GM23338 (cell line): ENCODE results near the gene KIF6. TPM values are rescaled to one million over a fixed set of nuclear protein-coding genes. Genes with fewer than 3 reads are reported as not detected.
A peak's percentile ranks its signal among the peaks of the same experiment; 100 is the strongest.

ENCODE experiments used
- ATAC-seq: fragments of 200-7000 bp; cut with Tn5 transposase; 3 replicates; pipeline ENCODE4 v1.9.1; 2020
- DNase-seq: peaks from one replicate; pipeline ENCODE4 v3.0.0-alpha.2; 2015; ENCODE audit warnings: low spot score
- H2AFZ ChIP-seq: fragments of 200-600 bp; sonication (generic); 2 replicates; pipeline ENCODE4 v1.8.0; 2016; ENCODE audit warnings: antibody characterized with exemption, mild to moderate bottlenecking, moderate library complexity
- H3F3A ChIP-seq: fragments of 200-600 bp; sonication (generic); replicated peaks from 2 replicates; pipeline ENCODE4 v1.8.0; 2017; ENCODE audit warnings: antibody characterized with exemption, mixed run types, low read depth
- H3K27ac ChIP-seq: fragments of 200-600 bp; sonication (generic); 2 replicates; pipeline ENCODE4 v1.6.1; 2016; ENCODE audit warnings: low read depth
- H3K27me3 ChIP-seq: fragments of 200-600 bp; sonication (generic); 2 replicates; pipeline ENCODE4 v1.8.0; 2016; ENCODE audit warnings: mild to moderate bottlenecking, mixed run types, moderate library complexity; ENCODE audit not compliant: insufficient read depth
- H3K36me3 ChIP-seq: fragments of 200-600 bp; sonication (generic); 2 replicates; pipeline ENCODE4 v1.8.0; 2016; ENCODE audit warnings: mild to moderate bottlenecking; ENCODE audit not compliant: insufficient read depth
- H3K4me1 ChIP-seq: fragments of 200-600 bp; sonication (generic); 2 replicates; pipeline ENCODE4 v1.8.0; 2016; ENCODE audit warnings: mild to moderate bottlenecking, moderate library complexity; ENCODE audit not compliant: insufficient read depth
- H3K4me2 ChIP-seq: fragments of 200-600 bp; sonication (generic); 2 replicates; pipeline ENCODE4 v1.7.1; 2017; ENCODE audit warnings: mixed run types
- H3K4me3 ChIP-seq: fragments of 200-600 bp; sonication (generic); 2 replicates; pipeline ENCODE4 v1.6.1; 2016; ENCODE audit warnings: mixed run types
- H3K79me2 ChIP-seq: fragments of 200-600 bp; sonication (generic); replicated peaks from 2 replicates; pipeline ENCODE4 v1.8.0; 2017; ENCODE audit warnings: mild to moderate bottlenecking; ENCODE audit not compliant: insufficient read depth
- H3K9me2 ChIP-seq: fragments of 200-600 bp; sonication (generic); 2 replicates; pipeline ENCODE4 v1.8.0; 2017; ENCODE audit not compliant: insufficient read depth
- H4K20me1 ChIP-seq: fragments of 200-600 bp; sonication (generic); replicated peaks from 2 replicates; pipeline ENCODE4 v1.8.0; 2017; ENCODE audit warnings: mild to moderate bottlenecking; ENCODE audit not compliant: insufficient read depth
- H3K27ac Mint-ChIP-seq: 2 replicates; pipeline ENCODE4 v1.8.0; 2020; ENCODE audit warnings: inconsistent platforms, mild to moderate bottlenecking, moderate library complexity, mixed read lengths
- H3K27me3 Mint-ChIP-seq: 3 replicates; pipeline ENCODE4 v1.8.0; 2022; ENCODE audit warnings: low read depth, mild to moderate bottlenecking, moderate library complexity, mixed read lengths, inconsistent platforms; ENCODE audit not compliant: insufficient read depth, poor library complexity
- H3K36me3 Mint-ChIP-seq: 3 replicates; pipeline ENCODE4 v1.8.0; 2021; ENCODE audit warnings: low read depth, mild to moderate bottlenecking, inconsistent platforms, moderate library complexity, mixed read lengths
- H3K4me1 Mint-ChIP-seq: 3 replicates; pipeline ENCODE4 v1.8.0; 2020; ENCODE audit warnings: mild to moderate bottlenecking, inconsistent platforms, mixed read lengths
- H3K4me3 Mint-ChIP-seq: 3 replicates; pipeline ENCODE4 v1.8.0; 2021; ENCODE audit warnings: moderate library complexity, mild to moderate bottlenecking, inconsistent platforms, mixed read lengths
- H3K9me3 Mint-ChIP-seq: 3 replicates; pipeline ENCODE4 v1.8.0; 2020; ENCODE audit warnings: moderate library complexity, mild to moderate bottlenecking, inconsistent platforms, mixed read lengths
- CREB1 ChIP-seq: fragments of 250-450 bp; sonication (Bioruptor Pico); IDR thresholded peaks from 2 replicates; pipeline ENCODE4 v1.5.0; 2020; ENCODE audit warnings: low read depth, mild to moderate bottlenecking, moderate library complexity
- CTCF ChIP-seq, 2 experiments: fragments of 200-600 bp in 1 of 2; sonication (generic) in 1 of 2; conservative IDR thresholded peaks; 2 replicates each; pipeline versions ENCODE4 v1.5.1 to v1.6.1; 2016 to 2017; ENCODE audit warnings: antibody characterized with exemption in 2 of 2, low read depth in 2 of 2, mild to moderate bottlenecking in 2 of 2, moderate library complexity in 1 of 2
- ETS1 ChIP-seq: IDR thresholded peaks from 2 replicates; pipeline ENCODE4 v1.6.1; 2016; ENCODE audit warnings: antibody characterized with exemption
- EZH2 ChIP-seq: fragments of 200-600 bp; sonication (generic); IDR thresholded peaks from one replicate; pipeline ENCODE4 v1.8.0; 2017; ENCODE audit warnings: antibody characterized with exemption, mild to moderate bottlenecking, low read depth; ENCODE audit not compliant: unreplicated experiment
- EZH2phosphoT487 ChIP-seq: fragments of 200-600 bp; sonication (generic); IDR thresholded peaks from one replicate; pipeline ENCODE4 v1.8.1; 2018; ENCODE audit warnings: antibody characterized with exemption; ENCODE audit not compliant: unreplicated experiment
- JUNB ChIP-seq: IDR thresholded peaks from one replicate; pipeline ENCODE4 v1.6.1; 2016; ENCODE audit warnings: antibody characterized with exemption; ENCODE audit not compliant: unreplicated experiment
- NANOG ChIP-seq: IDR thresholded peaks from 2 replicates; pipeline ENCODE4 v1.6.1; 2016; ENCODE audit warnings: antibody characterized with exemption, borderline replicate concordance
- POLR2AphosphoS5 ChIP-seq: IDR thresholded peaks from 2 replicates; pipeline ENCODE4 v1.6.1; 2016; ENCODE audit warnings: antibody characterized with exemption, low read depth
- REST ChIP-seq: IDR thresholded peaks from one replicate; pipeline ENCODE4 v1.6.1; 2018; ENCODE audit warnings: antibody characterized with exemption; ENCODE audit not compliant: unreplicated experiment
- STAT1 ChIP-seq: IDR thresholded peaks from one replicate; pipeline ENCODE4 v1.6.1; 2016; ENCODE audit warnings: antibody characterized with exemption; ENCODE audit not compliant: unreplicated experiment
- ZNF114 ChIP-seq: fragments of 250-450 bp; sonication (Bioruptor Pico); IDR thresholded peaks from 2 replicates; pipeline ENCODE4 v1.5.0; 2020; ENCODE audit warnings: mild to moderate bottlenecking, moderate library complexity
- ZNF331 ChIP-seq: fragments of 250-450 bp; sonication (Bioruptor Pico); IDR thresholded peaks from 2 replicates; pipeline ENCODE4 v1.5.0; 2020; ENCODE audit warnings: low read depth, mild to moderate bottlenecking, moderate library complexity
- ZNF462 ChIP-seq: fragments of 250-450 bp; sonication (Bioruptor Pico); IDR thresholded peaks from 2 replicates; pipeline ENCODE4 v1.5.0; 2020; ENCODE audit warnings: mild to moderate bottlenecking, moderate library complexity
- polyA plus RNA-seq: library from polyadenylated mRNA; unstranded; fragments of >200 nt; fragmentation: Nextera tagmentation; extraction: Ambion mirVana; gene quantifications from 2 replicates; pipeline ENCODE4 v1.2.1, GENCODE V29; 2016
- total RNA-seq: library from RNA; depleted of rRNA; stranded (reverse); fragments of >200 nt; shearing (Covaris generic); gene quantifications from 2 replicates; pipeline ENCODE4 v1.2.3, GENCODE V29; 2014

KIF6 gene
- total and polyA plus RNA-seq, 2 experiments from 2014 or later, result 0.87 to 1.7 TPM

- 0 out of 2 replicates have a peak overlapping the region, but pooled peaks have one; percentile 40 for H2AFZ ChIP-seq
- peaks cover 9% of the 10 kb centered on the region for H3K9me3 Mint-ChIP-seq
- no peak overlapping the region for H3K4me2 ChIP-seq
- no peaks in the 10 kb centered on the region for H3K27me3 Mint-ChIP-seq
- H3K4me3 ChIP-seq, result no peak overlapping the region
- no peak for TF ChIP-seq ZNF331 (CRISPR knock-in tag)
- no peak for TF ChIP-seq NANOG
- TF ChIP-seq JUNB, result no peak
- TF ChIP-seq ZNF462, result no peak
- TF ChIP-seq STAT1, result no peak
- TF ChIP-seq EZH2phosphoT487, result no peak
- no peak for TF ChIP-seq ZNF114 (CRISPR knock-in tag)
- TF ChIP-seq CTCF (conservative IDR thresholded peaks at IDR 0.05; ENCODE audit: low read depth in 2 of 2), result no peak
- TF ChIP-seq EZH2, result no peak
- no peak for TF ChIP-seq POLR2AphosphoS5
- TF ChIP-seq ETS1, result no peak
- TF ChIP-seq REST, result no peak
- no peak for TF ChIP-seq CREB1 (CRISPR knock-in tag)
- H3K36me3 ChIP-seq, result no peaks in the 10 kb centered on the region
- peak; percentile 56; the same call in 2 of the 3 replicates for ATAC-seq
- H3K4me1 ChIP-seq, result peaks cover 20% of the 10 kb centered on the region
- H3K9me2 ChIP-seq, result peaks cover 15% of the 10 kb centered on the region
- no peaks in the 10 kb centered on the region for H4K20me1 ChIP-seq
- H3K27ac ChIP-seq, result no peak overlapping the region
- peaks cover 18% of the 10 kb centered on the region for H3K36me3 Mint-ChIP-seq
- H3K4me1 Mint-ChIP-seq, result peaks cover 15% of the 10 kb centered on the region; the same call in 2 of the 3 replicates
- no peaks in the 10 kb centered on the region for H3K27me3 ChIP-seq
- no peak overlapping the region for H3K4me3 Mint-ChIP-seq
- H3K79me2 ChIP-seq, result no peaks in the 10 kb centered on the region
- DNase-seq, result peak; percentile 21
- no peak overlapping the region for H3K27ac Mint-ChIP-seq
- no peaks in the 10 kb centered on the region for H3F3A ChIP-seq
Measured at GRCh38 chr6:39587080-39587479, 138.1 kb downstream of the KIF6 start.
